ENCODE measurements around the gene TRIOBP.
"Not testable (repeated sequence)": the region's sequence is repeated elsewhere in the genome, so short reads cannot be mapped to it uniquely, and the experiment has no call there.

Gene TRIOBP

DNA sequence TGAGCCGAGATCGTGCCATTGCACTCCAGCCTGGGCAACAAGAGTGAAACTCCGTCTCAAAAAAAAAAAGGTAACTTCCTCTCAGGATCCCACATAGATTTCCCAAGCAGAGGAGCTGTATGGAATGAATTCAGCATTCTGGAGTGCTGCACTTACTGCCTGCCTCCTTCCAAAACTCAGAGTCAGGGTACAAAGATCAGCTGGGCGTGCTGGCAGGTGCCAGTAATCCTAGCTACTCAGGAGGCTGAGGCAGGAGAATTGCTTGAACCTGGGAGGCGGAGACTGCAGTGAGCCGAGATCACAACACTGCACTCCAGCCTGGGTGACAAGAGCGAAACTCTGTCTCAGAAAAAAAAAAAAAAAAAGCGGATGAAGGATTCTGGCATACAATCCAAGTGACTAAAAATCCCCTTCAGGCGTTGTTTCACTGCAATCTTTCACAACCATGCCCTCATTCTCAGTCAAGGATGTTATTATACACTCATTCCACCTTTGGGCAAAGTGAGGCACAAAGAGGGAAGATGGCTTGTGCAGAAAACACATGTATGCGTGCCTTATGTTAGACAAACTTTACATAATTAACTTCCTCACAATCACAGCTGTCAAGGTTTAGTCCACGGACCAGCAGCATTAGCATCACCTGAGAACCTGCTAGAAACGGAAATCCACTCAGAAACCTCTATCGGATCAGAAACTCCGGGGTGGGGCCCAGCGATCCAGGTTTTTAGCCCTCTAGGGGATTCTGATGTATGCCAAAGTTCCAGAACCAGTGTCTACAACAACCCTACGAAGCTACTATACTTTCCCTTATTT is 11.8 kb upstream of the TRIOBP start:
- H3K36me3 ChIP-seq (ENCODE audit: insufficient read depth, low read depth, low read length) = peaks cover 17% of the 10 kb centered on the region
- no peaks in the 10 kb centered on the region for H3K9me3 ChIP-seq (ENCODE audit: insufficient read depth, low read depth, low read length)
- no peaks in the 10 kb centered on the region for H3K27me3 ChIP-seq (ENCODE audit: insufficient read depth, low read length)
- no peak overlapping the region for H3K9ac ChIP-seq (ENCODE audit: low read depth, low read length)
- H3K4me1 ChIP-seq (ENCODE audit: insufficient read depth, low read length) = no peaks in the 10 kb centered on the region
- H3K4me3 ChIP-seq (ENCODE audit: low read length) = no peak overlapping the region
- no peak overlapping the region for H3K27ac ChIP-seq (ENCODE audit: low read length)

DNA sequence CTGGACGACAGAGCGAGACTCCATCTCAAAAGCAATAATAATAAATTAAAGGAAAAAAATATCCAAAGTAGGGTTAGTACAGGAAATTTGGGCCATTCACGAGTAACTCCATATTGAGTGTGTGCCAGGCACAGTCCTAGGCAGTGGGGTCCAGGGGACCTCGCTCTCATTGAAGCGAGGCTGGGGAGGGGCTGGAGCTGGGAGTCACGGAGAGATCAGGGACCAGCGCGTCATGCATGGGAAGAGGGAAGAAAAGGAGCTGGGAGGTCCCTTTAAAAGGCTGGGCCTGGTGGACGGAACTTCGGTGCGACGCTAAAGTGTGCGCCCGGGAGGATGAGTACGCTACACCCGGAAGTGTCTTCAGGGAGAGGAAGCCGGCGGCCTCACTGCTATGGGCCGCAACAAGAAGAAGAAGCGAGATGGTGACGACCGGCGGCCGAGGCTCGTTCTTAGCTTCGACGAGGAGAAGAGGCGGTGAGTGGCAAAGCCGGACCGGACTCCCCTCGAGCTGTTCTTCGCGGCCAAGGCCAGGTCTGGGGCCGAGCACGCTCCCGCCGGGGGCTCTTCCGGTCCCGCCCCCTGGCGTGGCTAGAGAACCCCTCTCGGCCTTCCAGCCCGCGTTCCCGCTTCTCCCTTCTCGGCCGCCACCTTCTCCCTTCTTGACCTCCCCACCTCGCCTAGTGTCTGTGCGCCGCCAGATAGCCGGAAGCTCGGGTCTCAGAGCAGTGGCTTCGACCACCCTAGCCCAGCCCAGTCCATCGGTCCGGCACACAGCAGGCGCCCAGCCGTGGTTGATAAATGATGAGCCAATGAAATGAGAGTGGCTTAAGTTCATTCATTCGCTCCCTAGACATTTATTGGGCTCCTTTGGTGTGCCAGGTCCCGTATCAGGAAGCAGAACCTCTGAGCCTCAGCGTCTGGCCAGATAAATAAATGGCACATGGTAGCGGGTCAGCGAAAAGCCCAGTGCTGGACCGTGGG is 10.6 kb upstream of the TRIOBP start, which contains the start of gene NOL12:
Gene NOL12, plus strand, starts transcription at position 342 of the 981 bp plus-strand sequence. Its CDS starts 50 bp downstream, at position 392.
- H3K9ac ChIP-seq (ENCODE audit: low read depth, low read length) = peak within 1 kb of the TSS; percentile 99
- H3K4me3 ChIP-seq (ENCODE audit: low read length) = peak within 1 kb of the TSS; percentile 100
- H3K27ac ChIP-seq (ENCODE audit: low read length) = peak within 1 kb of the TSS; percentile 93
- no peaks in the 10 kb centered on the region for H3K27me3 ChIP-seq (ENCODE audit: insufficient read depth, low read length)
- no peaks in the 10 kb centered on the region for H3K9me3 ChIP-seq (ENCODE audit: insufficient read depth, low read depth, low read length)
- peaks cover 28% of the 10 kb centered on the region for H3K36me3 ChIP-seq (ENCODE audit: insufficient read depth, low read depth, low read length)
- no peaks in the 10 kb centered on the region for H3K4me1 ChIP-seq (ENCODE audit: insufficient read depth, low read length)

DNA sequence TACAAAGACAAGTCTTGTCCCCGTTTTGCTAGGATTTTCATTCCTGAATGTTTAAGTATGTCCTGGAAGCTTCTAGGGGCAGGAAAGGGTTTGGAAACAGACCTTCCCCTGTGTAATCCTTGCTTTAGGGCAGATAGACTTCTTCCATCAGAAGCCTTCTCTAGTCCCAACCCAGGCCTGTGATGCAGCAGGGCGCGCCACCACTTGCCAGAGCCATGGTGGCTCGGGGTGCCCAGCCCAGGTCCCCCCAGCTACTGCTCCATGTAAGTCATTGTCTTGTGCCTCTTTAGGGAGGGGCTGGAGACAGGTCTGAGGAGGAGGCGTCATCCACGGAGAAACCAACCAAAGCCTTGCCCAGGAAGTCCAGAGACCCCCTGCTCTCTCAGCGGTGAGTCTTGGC is 6.4 kb upstream of the TRIOBP start:
- Histone ChIP-seq H3K27me3 (ENCODE audit: insufficient read depth, low read length) (no peaks in the 10 kb centered on the region), H3K9me3 (ENCODE audit: insufficient read depth, low read depth, low read length) (no peaks in the 10 kb centered on the region), H3K36me3 (ENCODE audit: insufficient read depth, low read depth, low read length) (peaks cover 50% of the 10 kb centered on the region), H3K4me3 (ENCODE audit: low read length) (no peak overlapping the region), H3K27ac (ENCODE audit: low read length) (no peak overlapping the region), H3K4me1 (ENCODE audit: insufficient read depth, low read length) (no peaks in the 10 kb centered on the region), H3K9ac (ENCODE audit: low read depth, low read length) (no peak overlapping the region)

DNA sequence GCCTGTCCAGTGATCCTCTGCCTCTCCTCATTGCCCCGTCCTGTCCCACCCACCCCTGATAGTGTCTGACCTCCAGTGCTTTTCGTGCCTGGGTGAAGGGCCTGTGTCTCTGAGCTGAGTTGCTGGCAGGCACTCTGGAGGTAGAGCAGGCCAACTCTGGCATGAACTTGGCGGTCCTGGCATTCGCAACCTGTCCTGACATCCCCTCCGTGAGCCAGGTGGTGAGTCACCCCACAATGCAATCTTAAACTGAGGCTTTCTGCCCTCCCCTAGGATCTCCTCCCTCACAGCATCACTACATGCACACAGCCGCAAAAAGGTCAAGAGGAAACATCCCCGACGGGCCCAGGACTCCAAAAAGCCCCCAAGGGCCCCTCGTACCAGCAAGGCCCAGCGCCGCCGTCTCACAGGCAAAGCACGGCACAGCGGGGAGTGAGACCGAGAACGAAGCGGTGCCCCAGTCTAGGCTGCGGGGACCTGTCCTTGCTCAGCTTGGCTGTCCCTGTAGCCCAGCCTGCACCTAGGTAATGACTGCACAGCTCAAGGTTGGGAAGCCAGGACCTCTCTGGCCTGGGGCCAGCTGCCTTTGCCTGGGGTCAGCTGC is 5.8 kb upstream of the TRIOBP start:
- no peak overlapping the region for H3K27ac ChIP-seq (ENCODE audit: low read length)
- H3K36me3 ChIP-seq (ENCODE audit: insufficient read depth, low read depth, low read length) = peaks cover 50% of the 10 kb centered on the region
- no peaks in the 10 kb centered on the region for H3K4me1 ChIP-seq (ENCODE audit: insufficient read depth, low read length)
- no peaks in the 10 kb centered on the region for H3K27me3 ChIP-seq (ENCODE audit: insufficient read depth, low read length)
- H3K4me3 ChIP-seq (ENCODE audit: low read length) = no peak overlapping the region
- no peaks in the 10 kb centered on the region for H3K9me3 ChIP-seq (ENCODE audit: insufficient read depth, low read depth, low read length)
- no peak overlapping the region for H3K9ac ChIP-seq (ENCODE audit: low read depth, low read length)

DNA sequence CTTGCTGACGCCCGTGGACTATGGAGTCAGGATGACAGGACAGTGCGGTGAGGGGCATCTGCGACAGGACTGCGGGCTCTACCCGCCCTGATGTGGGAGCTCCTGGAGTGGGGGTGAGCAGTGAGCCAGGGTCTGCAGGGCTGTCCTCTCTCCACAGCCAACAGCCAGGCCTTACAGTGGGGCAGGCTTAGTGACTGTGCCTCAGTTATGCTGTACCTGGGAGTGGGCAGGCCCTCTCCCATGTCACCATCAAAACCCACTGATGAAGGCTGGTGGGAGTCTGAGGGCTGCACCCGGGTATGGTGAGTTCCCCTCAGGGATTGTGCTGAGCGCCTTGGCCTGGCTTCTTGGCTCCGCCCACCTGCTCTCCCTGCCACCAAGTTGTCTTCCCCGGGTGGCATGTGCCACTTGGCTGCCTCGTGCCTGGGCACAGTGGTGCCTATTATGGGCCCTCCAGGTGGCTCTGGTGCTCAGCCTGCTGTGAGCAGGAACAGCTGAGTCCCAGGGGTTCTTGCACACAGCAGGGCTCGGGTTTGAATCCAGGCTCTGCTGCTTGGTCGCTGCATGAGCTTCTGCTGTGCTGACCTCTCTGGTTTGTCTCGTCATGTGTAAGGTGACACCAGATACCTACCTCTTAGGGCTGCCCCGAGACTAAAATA is 4.1 kb upstream of the TRIOBP start:
- Histone ChIP-seq H3K27ac (ENCODE audit: low read length) (no peak overlapping the region), H3K4me1 (ENCODE audit: insufficient read depth, low read length) (peaks cover 5% of the 10 kb centered on the region; the same call in 1 of the 2 replicates), H3K36me3 (ENCODE audit: insufficient read depth, low read depth, low read length) (peaks cover 50% of the 10 kb centered on the region), H3K27me3 (ENCODE audit: insufficient read depth, low read length) (no peaks in the 10 kb centered on the region), H3K9ac (ENCODE audit: low read depth, low read length) (no peak overlapping the region), H3K9me3 (ENCODE audit: insufficient read depth, low read depth, low read length) (no peaks in the 10 kb centered on the region), H3K4me3 (ENCODE audit: low read length) (no peak overlapping the region)

DNA sequence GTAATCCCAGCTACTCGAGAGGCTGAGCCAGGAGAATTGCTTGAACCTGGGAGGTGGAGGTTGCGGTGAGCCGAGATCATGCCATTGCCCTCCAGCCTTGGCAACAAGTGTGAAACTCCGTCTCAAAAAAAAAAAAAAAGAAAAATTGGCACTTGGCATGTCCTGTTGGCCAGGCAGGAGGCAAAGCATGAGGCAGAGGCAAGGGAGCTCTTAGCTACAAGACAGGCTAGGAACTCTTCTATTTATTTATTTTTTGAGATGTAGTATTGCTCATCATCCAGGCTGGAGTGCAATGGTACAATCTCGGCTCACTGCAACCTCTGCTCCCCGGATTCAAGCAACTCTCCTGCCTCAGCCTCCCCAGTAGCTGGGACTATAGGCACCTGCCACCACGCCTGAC is 2.7 kb upstream of the TRIOBP start:
- H3K4me1 ChIP-seq (ENCODE audit: insufficient read depth, low read length); H3K27me3 ChIP-seq (ENCODE audit: insufficient read depth, low read length); H3K9ac ChIP-seq (ENCODE audit: low read depth, low read length); H3K4me3 ChIP-seq (ENCODE audit: low read length); H3K9me3 ChIP-seq (ENCODE audit: insufficient read depth, low read depth, low read length); H3K27ac ChIP-seq (ENCODE audit: low read length): not testable (repeated sequence)
- peaks cover 41% of the 10 kb centered on the region for H3K36me3 ChIP-seq (ENCODE audit: insufficient read depth, low read depth, low read length)

DNA sequence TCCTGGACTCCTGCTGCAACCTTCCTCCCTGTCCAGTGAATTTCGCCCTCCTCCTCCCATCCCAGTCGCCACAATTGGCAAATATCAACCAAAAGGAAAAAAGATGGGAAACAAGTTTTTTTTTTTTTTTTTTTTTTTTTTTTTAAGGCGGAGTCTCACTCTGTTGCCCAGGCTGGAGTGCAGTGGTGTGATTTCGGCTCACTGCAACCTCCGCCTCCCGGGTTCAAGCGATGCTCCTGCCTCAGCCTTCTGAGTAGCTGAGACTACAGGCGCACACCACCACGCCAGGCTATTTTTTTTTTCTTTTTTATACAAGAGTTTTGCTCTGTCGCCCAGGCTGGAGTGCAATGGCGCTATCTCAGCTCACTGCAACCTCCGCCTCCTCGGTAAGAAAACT is 590 bp upstream of the TRIOBP start:
- H3K9ac ChIP-seq (ENCODE audit: low read depth, low read length); H3K4me1 ChIP-seq (ENCODE audit: insufficient read depth, low read length); H3K27ac ChIP-seq (ENCODE audit: low read length); H3K27me3 ChIP-seq (ENCODE audit: insufficient read depth, low read length); H3K9me3 ChIP-seq (ENCODE audit: insufficient read depth, low read depth, low read length): not testable (repeated sequence)
- Histone ChIP-seq H3K36me3 (ENCODE audit: insufficient read depth, low read depth, low read length) (peaks cover 38% of the 10 kb centered on the region; the same call in 1 of the 2 replicates), H3K4me3 (ENCODE audit: low read length) (peak overlapping the region; percentile 91; the same call in 1 of the 2 replicates)

DNA sequence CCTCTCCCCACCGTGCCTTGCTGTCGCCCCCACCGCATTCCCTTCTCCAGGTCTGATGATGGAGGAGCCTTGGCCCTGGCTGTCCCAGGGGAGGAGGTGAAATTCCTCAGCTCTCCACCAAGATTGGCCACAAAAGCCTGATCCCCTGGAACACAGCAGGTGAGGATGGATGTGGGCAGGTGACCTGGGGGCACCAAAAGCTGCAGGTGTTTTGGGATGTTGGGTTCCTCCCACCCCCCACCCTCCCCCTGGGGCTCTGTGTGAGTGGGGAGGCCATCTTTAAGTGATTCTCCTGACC is 639 bp downstream of the TRIOBP start:
- H3K27me3 ChIP-seq (ENCODE audit: insufficient read depth, low read length) = no peaks in the 10 kb centered on the region
- peak overlapping the region; percentile 91 for H3K4me3 ChIP-seq (ENCODE audit: low read length)
- H3K27ac ChIP-seq (ENCODE audit: low read length) = peak overlapping the region; percentile 82
- peak overlapping the region; percentile 87; the same call in 1 of the 2 replicates for H3K9ac ChIP-seq (ENCODE audit: low read depth, low read length)
- H3K36me3 ChIP-seq (ENCODE audit: insufficient read depth, low read depth, low read length) = peaks cover 36% of the 10 kb centered on the region
- peaks cover 5% of the 10 kb centered on the region; the same call in 1 of the 2 replicates for H3K4me1 ChIP-seq (ENCODE audit: insufficient read depth, low read length)
- no peaks in the 10 kb centered on the region for H3K9me3 ChIP-seq (ENCODE audit: insufficient read depth, low read depth, low read length)

DNA sequence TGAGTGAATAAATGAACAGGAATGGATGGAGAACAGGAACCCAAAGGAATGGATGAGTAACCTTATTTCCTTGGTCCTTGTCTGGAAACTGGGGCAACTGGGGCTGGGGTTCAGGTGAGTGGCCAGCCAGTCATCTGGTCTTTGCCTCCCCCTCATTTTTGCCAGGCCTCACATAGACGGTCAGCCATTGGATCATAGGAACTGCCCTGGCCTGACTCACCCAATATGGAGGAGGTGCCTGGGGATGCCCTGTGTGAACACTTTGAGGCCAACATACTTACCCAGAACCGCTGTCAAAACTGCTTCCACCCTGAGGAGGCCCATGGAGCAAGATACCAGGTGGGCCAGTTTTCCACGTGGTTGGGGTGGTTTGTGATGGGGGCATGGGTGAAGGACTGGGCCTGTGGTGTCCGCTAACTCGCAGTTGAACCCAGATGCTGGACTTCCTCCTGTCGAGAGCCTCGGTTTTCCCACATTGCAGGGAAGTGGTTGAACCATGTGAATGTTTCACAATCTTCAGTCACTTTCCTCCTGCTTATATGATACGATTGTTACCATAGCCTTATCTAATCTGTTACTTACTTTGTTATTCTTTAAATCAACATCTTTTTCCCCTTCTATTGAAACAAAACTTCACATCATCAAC is 4.4 kb downstream of the TRIOBP start:
- peaks cover 54% of the 10 kb centered on the region for H3K36me3 ChIP-seq (ENCODE audit: insufficient read depth, low read depth, low read length)
- no peaks in the 10 kb centered on the region for H3K27me3 ChIP-seq (ENCODE audit: insufficient read depth, low read length)
- peaks cover 5% of the 10 kb centered on the region; the same call in 1 of the 2 replicates for H3K4me1 ChIP-seq (ENCODE audit: insufficient read depth, low read length)
- no peaks in the 10 kb centered on the region for H3K9me3 ChIP-seq (ENCODE audit: insufficient read depth, low read depth, low read length)
- no peak overlapping the region for H3K4me3 ChIP-seq (ENCODE audit: low read length)
- no peak overlapping the region for H3K27ac ChIP-seq (ENCODE audit: low read length)
- no peak overlapping the region for H3K9ac ChIP-seq (ENCODE audit: low read depth, low read length)

DNA sequence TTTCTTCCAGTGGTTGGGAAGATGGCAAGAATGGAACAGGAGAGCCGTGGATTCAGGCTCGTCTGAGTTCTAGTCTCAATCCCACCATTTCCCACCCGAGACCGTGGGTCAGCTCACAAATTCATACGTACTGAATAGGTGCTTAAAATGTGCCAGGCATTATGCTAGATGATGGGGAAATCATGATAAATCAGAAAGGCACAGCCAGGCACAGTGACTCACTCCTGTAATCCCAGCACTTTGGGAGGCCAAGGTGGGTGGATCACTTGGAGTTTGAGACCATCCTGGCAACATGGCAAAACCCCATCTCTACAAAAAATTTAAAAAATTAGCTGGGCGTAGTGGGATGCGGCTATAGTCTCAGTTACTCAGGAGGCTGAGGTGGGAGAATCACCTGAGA is 7.1 kb downstream of the TRIOBP start:
- H3K9me3 ChIP-seq (ENCODE audit: insufficient read depth, low read depth, low read length) = no peaks in the 10 kb centered on the region
- H3K36me3 ChIP-seq (ENCODE audit: insufficient read depth, low read depth, low read length) = peaks cover 56% of the 10 kb centered on the region
- no peaks in the 10 kb centered on the region for H3K27me3 ChIP-seq (ENCODE audit: insufficient read depth, low read length)
- H3K27ac ChIP-seq (ENCODE audit: low read length) = no peak overlapping the region
- no peak overlapping the region for H3K4me3 ChIP-seq (ENCODE audit: low read length)
- no peaks in the 10 kb centered on the region for H3K4me1 ChIP-seq (ENCODE audit: insufficient read depth, low read length)
- H3K9ac ChIP-seq (ENCODE audit: low read depth, low read length) = no peak overlapping the region

DNA sequence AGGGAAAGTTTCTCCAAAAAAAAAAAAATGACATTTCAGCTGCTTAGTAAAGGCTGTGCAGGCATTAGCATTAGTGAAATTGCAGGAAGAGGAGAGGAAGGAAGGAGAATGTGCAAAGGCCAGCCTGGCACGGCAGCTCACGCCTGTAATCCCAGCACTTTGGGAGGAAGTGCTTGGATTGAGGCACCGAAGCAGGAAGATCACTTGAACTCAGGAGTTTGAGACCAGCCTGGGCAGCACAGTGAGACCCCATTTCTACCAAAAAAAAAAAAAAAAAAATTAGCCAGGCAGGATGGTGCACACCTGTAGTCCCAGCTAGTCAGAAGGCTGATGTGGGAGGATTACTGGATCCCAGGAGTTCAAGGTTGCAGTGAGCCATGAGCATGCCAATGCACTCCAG is 7.8 kb downstream of the TRIOBP start:
- Histone ChIP-seq H3K9ac (ENCODE audit: low read depth, low read length) (no peak overlapping the region), H3K9me3 (ENCODE audit: insufficient read depth, low read depth, low read length) (no peaks in the 10 kb centered on the region), H3K36me3 (ENCODE audit: insufficient read depth, low read depth, low read length) (peaks cover 51% of the 10 kb centered on the region), H3K4me3 (ENCODE audit: low read length) (no peak overlapping the region), H3K27ac (ENCODE audit: low read length) (no peak overlapping the region), H3K27me3 (ENCODE audit: insufficient read depth, low read length) (no peaks in the 10 kb centered on the region), H3K4me1 (ENCODE audit: insufficient read depth, low read length) (no peaks in the 10 kb centered on the region)
